ENCODE results near the gene CFAP126. TPM values are rescaled to one million over a fixed set of nuclear protein-coding genes. Genes with fewer than 3 reads are reported as not detected.
A peak's percentile ranks its signal among the peaks of the same experiment; 100 is the strongest.

The CFAP126 gene
- total and polyA plus RNA-seq, 2 of the 13 experiments (the other 11 are each of a cell fraction or from before 2014, with no cell fraction given), result not detected

DNA sequence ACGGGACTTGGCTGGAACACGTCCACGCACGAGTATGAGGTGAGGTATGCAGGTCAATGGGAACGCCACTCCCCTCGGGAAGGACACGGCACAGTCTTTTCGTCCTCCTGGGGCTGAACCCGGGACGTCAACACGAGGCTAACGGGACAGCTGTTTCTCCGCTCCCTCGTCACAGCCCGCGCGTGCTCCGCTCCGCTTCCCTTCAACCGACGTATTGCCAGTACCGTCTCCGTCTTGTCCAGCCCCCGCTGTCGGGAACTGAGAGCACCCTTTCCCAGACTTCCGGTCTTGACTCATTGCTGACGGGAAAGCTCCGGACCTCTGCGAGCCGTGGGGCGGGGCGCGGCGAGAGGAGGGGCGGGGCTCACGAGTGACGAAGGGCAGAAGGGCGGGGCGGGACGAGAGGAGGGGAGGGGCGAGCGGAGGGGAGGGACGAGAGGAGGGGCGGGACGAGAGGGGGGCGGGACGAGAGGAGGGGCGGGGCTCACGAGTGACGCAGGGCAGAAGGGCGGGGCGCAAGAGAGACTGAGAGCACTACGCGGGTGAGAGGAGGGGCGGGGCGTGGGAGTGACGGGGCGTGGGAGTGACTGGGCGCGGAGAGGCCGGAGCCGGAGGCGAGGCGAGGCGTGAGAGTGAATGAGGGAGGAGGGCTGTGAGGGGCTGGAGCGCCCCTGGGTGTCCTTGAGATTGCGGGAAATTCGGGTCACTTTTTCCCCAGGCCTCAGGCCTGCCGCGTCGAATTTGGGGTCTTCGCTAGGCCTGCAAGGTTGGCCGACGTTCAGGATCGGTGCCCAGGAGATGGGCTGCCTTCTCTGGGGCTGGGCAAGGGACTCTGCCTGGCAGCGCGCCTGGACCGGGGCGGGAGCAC lies 22.2 kb upstream of the CFAP126 start (continued):
- TF ChIP-seq, protein P1, sequence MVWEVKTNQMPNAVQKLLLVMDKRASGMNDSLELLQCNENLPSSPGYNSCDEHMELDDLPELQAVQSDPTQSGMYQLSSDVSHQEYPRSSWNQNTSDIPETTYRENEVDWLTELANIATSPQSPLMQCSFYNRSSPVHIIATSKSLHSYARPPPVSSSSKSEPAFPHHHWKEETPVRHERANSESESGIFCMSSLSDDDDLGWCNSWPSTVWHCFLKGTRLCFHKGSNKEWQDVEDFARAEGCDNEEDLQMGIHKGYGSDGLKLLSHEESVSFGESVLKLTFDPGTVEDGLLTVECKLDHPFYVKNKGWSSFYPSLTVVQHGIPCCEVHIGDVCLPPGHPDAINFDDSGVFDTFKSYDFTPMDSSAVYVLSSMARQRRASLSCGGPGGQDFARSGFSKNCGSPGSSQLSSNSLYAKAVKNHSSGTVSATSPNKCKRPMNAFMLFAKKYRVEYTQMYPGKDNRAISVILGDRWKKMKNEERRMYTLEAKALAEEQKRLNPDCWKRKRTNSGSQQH (CRISPR knock-in tag; IDR thresholded peaks at IDR 0.05; ENCODE audit: low read depth), result peak; percentile 27; the same call in 1 of the 2 replicates
- 0 out of 2 replicates have a peak, but pooled peaks have one; percentile 34 for TF ChIP-seq BCL6 (CRISPR knock-in tag; IDR thresholded peaks at IDR 0.05)
- TF ChIP-seq ISX (CRISPR knock-in tag; conservative IDR thresholded peaks at IDR 0.05), result no peak
- TF ChIP-seq EZH2 (conservative IDR thresholded peaks at IDR 0.05; ENCODE audit: low read depth, low read length), result no peak
- peak; percentile 84 for TF ChIP-seq ZNF430 (CRISPR knock-in tag; IDR thresholded peaks at IDR 0.05)
- no peak for TF ChIP-seq KLF6 (CRISPR knock-in tag; IDR thresholded peaks at IDR 0.05)
- peak; percentile 53; the same call in 1 of the 2 replicates for TF ChIP-seq AKAP8 (CRISPR knock-in tag; IDR thresholded peaks at IDR 0.05)
- TF ChIP-seq, protein P2, sequence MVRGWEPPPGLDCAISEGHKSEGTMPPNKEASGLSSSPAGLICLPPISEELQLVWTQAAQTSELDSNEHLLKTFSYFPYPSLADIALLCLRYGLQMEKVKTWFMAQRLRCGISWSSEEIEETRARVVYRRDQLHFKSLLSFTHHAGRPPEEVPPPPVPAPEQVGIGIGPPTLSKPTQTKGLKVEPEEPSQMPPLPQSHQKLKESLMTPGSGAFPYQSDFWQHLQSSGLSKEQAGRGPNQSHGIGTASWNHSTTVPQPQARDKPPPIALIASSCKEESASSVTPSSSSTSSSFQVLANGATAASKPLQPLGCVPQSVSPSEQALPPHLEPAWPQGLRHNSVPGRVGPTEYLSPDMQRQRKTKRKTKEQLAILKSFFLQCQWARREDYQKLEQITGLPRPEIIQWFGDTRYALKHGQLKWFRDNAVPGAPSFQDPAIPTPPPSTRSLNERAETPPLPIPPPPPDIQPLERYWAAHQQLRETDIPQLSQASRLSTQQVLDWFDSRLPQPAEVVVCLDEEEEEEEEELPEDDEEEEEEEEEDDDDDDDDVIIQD (CRISPR knock-in tag; IDR thresholded peaks at IDR 0.05; ENCODE audit: low read depth), result no peak
- no peak for TF ChIP-seq ZNF674 (CRISPR knock-in tag; IDR thresholded peaks at IDR 0.05; ENCODE audit: low read depth)
- no peak for TF ChIP-seq ZBTB8A (CRISPR knock-in tag; IDR thresholded peaks at IDR 0.05; ENCODE audit: borderline replicate concordance, low read depth)
- 0 out of 2 replicates have a peak, but pooled peaks have one; percentile 9 for TF ChIP-seq HMG20B (CRISPR knock-in tag; conservative IDR thresholded peaks at IDR 0.05)
- no peak for TF ChIP-seq ZNF337 (CRISPR knock-in tag; IDR thresholded peaks at IDR 0.05; ENCODE audit: borderline replicate concordance, low read depth)
- TF ChIP-seq, protein P3, sequence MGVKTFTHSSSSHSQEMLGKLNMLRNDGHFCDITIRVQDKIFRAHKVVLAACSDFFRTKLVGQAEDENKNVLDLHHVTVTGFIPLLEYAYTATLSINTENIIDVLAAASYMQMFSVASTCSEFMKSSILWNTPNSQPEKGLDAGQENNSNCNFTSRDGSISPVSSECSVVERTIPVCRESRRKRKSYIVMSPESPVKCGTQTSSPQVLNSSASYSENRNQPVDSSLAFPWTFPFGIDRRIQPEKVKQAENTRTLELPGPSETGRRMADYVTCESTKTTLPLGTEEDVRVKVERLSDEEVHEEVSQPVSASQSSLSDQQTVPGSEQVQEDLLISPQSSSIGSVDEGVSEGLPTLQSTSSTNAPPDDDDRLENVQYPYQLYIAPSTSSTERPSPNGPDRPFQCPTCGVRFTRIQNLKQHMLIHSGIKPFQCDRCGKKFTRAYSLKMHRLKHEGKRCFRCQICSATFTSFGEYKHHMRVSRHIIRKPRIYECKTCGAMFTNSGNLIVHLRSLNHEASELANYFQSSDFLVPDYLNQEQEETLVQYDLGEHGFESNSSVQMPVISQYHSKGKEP (CRISPR knock-in tag; IDR thresholded peaks at IDR 0.05), result no peak
- TF ChIP-seq ZNF468 (CRISPR knock-in tag; IDR thresholded peaks at IDR 0.05), result no peak
- TF ChIP-seq, protein P4, sequence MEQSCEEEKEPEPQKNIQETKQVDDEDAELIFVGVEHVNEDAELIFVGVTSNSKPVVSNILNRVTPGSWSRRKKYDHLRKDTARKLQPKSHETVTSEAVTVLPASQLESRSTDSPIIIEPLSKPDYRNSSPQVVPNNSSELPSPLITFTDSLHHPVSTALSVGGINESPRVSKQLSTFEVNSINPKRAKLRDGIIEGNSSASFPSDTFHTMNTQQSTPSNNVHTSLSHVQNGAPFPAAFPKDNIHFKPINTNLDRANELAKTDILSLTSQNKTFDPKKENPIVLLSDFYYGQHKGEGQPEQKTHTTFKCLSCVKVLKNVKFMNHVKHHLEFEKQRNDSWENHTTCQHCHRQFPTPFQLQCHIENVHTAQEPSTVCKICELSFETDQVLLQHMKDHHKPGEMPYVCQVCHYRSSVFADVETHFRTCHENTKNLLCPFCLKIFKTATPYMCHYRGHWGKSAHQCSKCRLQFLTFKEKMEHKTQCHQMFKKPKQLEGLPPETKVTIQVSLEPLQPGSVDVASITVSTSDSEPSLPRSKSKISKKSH (CRISPR knock-in tag; IDR thresholded peaks at IDR 0.05; ENCODE audit: borderline replicate concordance), result peak; percentile 31; the same call in 1 of the 2 replicates
- TF ChIP-seq, protein P5, sequence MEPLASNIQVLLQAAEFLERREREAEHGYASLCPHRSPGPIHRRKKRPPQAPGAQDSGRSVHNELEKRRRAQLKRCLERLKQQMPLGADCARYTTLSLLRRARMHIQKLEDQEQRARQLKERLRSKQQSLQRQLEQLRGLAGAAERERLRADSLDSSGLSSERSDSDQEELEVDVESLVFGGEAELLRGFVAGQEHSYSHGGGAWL (CRISPR knock-in tag; IDR thresholded peaks at IDR 0.05), result peak; percentile 76; the same call in 1 of the 2 replicates
- TF ChIP-seq, protein P6, sequence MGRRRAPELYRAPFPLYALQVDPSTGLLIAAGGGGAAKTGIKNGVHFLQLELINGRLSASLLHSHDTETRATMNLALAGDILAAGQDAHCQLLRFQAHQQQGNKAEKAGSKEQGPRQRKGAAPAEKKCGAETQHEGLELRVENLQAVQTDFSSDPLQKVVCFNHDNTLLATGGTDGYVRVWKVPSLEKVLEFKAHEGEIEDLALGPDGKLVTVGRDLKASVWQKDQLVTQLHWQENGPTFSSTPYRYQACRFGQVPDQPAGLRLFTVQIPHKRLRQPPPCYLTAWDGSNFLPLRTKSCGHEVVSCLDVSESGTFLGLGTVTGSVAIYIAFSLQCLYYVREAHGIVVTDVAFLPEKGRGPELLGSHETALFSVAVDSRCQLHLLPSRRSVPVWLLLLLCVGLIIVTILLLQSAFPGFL (CRISPR knock-in tag; IDR thresholded peaks at IDR 0.05), result no peak
- TF ChIP-seq ZNF644 (CRISPR knock-in tag; IDR thresholded peaks at IDR 0.05; ENCODE audit: low read depth), result no peak
- TF ChIP-seq, protein P7, sequence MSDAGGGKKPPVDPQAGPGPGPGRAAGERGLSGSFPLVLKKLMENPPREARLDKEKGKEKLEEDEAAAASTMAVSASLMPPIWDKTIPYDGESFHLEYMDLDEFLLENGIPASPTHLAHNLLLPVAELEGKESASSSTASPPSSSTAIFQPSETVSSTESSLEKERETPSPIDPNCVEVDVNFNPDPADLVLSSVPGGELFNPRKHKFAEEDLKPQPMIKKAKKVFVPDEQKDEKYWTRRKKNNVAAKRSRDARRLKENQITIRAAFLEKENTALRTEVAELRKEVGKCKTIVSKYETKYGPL (CRISPR knock-in tag; IDR thresholded peaks at IDR 0.05), result no peak
- peak; percentile 80; the same call in 1 of the 2 replicates for TF ChIP-seq NFKB2 (CRISPR knock-in tag; IDR thresholded peaks at IDR 0.05; ENCODE audit: borderline replicate concordance)

Data from HepG2 (cell line).